Ishikawa (cell line): ENCODE measurements around the gene ITPA.

Source experiments
- CREB1 ChIP-seq: IDR thresholded peaks from 2 replicates; pipeline ENCODE4 v1.6.1; 2012; ENCODE audit warnings: low read depth
- EP300 ChIP-seq: IDR thresholded peaks from 2 replicates; pipeline ENCODE4 v1.6.1; 2012; ENCODE audit warnings: borderline replicate concordance
- RAD21 ChIP-seq: IDR thresholded peaks from 2 replicates; pipeline ENCODE4 v1.6.1; 2012; ENCODE audit warnings: low read depth
- TAF1 ChIP-seq: IDR thresholded peaks from 2 replicates; pipeline ENCODE4 v1.6.1; 2012; ENCODE audit warnings: low read depth, mild to moderate bottlenecking
- TCF12 ChIP-seq: IDR thresholded peaks from 2 replicates; pipeline ENCODE4 v1.6.1; 2012; ENCODE audit warnings: low read depth
- TEAD4 ChIP-seq: IDR thresholded peaks from 2 replicates; pipeline ENCODE4 v1.6.1; 2012
- YY1 ChIP-seq: IDR thresholded peaks from 2 replicates; pipeline ENCODE4 v1.6.1; 2012; ENCODE audit warnings: low read depth

DNA sequence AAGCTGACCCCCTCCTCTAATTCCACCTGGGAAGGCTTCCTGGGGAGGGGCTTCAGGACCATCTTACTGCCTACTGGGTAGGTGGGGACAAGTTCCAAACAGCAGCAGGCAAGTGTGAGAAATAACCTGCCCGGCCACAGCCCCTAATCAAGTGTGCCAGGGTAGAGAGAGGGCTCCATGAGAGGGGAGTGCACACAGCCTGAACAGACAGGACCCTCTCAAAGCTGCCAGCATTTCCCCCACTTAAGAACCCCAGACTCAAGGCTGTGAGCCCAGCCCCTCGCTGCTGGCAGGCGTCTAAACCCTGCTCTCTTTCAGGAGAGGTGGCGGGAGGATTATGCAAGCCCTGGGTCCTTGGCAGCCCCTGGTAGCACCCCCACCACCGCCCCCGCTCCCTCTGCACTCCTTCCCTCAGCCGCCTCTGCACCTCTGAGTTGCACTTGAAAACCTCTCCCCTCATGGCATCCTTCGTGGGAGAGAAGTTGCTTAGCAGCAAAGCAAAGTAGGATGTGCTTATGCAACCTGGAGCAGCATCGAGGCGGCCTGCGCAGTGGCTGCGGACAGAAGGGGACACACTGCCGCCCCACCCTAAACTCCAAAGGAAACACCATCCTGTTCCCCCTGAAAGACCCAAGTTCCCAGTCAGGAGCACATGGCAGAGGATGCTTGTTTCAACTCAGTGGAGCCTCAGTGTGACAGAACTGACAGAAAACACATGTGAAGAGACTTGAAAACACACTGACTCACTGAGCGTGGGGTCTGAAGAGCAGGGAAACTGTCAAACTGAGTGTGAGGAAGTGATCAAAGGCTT, 15.3 kb upstream of the ITPA start:
- TF ChIP-seq CREB1 (no peak), TAF1 (no peak), EP300 (no peak), RAD21 (no peak), TCF12 (no peak), TEAD4 (no peak), YY1 (no peak)
